ENCODE results near the gene SEC22C.

GRCh38 chr3:42545284-42545900 is 36.4 kb downstream of the SEC22C start:
- TF ChIP-seq YY1 (IDR thresholded peaks at IDR 0.05; ENCODE audit: insufficient read depth, insufficient read length) (no peak), ZNF274 (IDR thresholded peaks at IDR 0.05; ENCODE audit: low read depth, low read length) (no peak), SUZ12 (IDR thresholded peaks at IDR 0.05; ENCODE audit: extremely low read depth, insufficient read depth, insufficient read length) (no peak)
